Right lobe of liver (tissue), 6 donors: ENCODE measurements around the gene TEX19. TPM values are rescaled to one million over a fixed set of nuclear protein-coding genes. Genes with fewer than 3 reads are reported as not detected.

Source experiments
- ATAC-seq, 4 donors: fragments of 200-7000 bp; cut with Tn5 transposase; one replicate each; pipeline ENCODE4 v1.9.1; 2020; ENCODE audit warnings: mild to moderate bottlenecking in 4 of 4, moderate library complexity in 4 of 4
- DNase-seq, 3 donors: peaks; one replicate each; pipeline ENCODE4 v3.0.0-alpha.2; 2020
- H3K27ac ChIP-seq, 3 donors: fragments of 200-600 bp; one replicate each; pipeline ENCODE4 v1.8.0; 2022
- H3K27me3 ChIP-seq, 2 donors: fragments of 200-600 bp; one replicate each; pipeline ENCODE4 v1.8.0; 2022
- H3K36me3 ChIP-seq, 4 donors: fragments of 200-600 bp; sonication (generic) in 1 of 4; one replicate each; pipeline versions ENCODE4 v1.5.1 to v1.8.0; 2017 to 2022; ENCODE audit warnings: control low read depth in 1 of 4
- H3K4me1 ChIP-seq, 4 donors: fragments of 200-600 bp; sonication (generic) in 1 of 4; one replicate each; pipeline versions ENCODE4 v1.5.1 to v1.8.0; 2017 to 2022; ENCODE audit warnings: control low read depth in 1 of 4
- H3K4me3 ChIP-seq, 3 donors: fragments of 200-600 bp; one replicate each; pipeline ENCODE4 v1.8.0; 2022
- H3K9me3 ChIP-seq, 4 donors: fragments of 200-600 bp; sonication (generic) in 1 of 4; one replicate each; pipeline versions ENCODE4 v1.5.1 to v1.8.0; 2017 to 2022; ENCODE audit warnings: control low read depth in 1 of 4
- POLR2A ChIP-seq: fragments of 450-650 bp; IDR thresholded peaks from one replicate; pipeline ENCODE4 v1.6.1; 2017; ENCODE audit warnings: antibody characterized with exemption, mild to moderate bottlenecking
- WGBS: methylation state at CpG from one replicate; pipeline ENCODE4 v1.1.6; 2018; ENCODE audit warnings: low coverage, low lambda C conversion rate; ENCODE audit not compliant: insufficient coverage; ENCODE audit errors: missing lambda C conversion rate; 5-methylcytosine and 5-hydroxymethylcytosine counted together
- intact Hi-C, 2 donors: fragments of 100-400 bp; cut with DNase I; formaldehyde crosslinking; loops; one replicate each; pipeline versions ENCODE4 v1.11.2 to v1.14.1; 2022
- total RNA-seq, 6 experiments: library from RNA; depleted of rRNA in 2 of 6; stranded (reverse); fragments of >200 nt in 2 of 6; fragmentation: NEBNext Ultra II Directional in 3 of 6; extraction: Animal tissue kit (Norgen Biotek cat#: 25700) in 3 of 6; gene quantifications; one replicate each; pipeline versions ENCODE4 v1.1.0 to v1.2.4, GENCODE V29; 2016 to 2023
- TF ChIP-seq, protein P1 (sequence below), 4 donors: fragments of 200-600 bp in 3 of 4; fragments of 450-650 bp in 1 of 4; IDR thresholded peaks; one replicate each; pipeline versions ENCODE4 v1.5.1 to v1.8.0; 2016 to 2022; ENCODE audit warnings: antibody characterized with exemption in 4 of 4, mild to moderate bottlenecking in 2 of 4
- donor health status: DM: no; HTN: yes; CAD: no.
- donor health status: DM: no; HTN: no; CAD: no.
- donor health status: DM: no; HTN: no; CAD: no.
- donor health status: DM: no; HTN: yes; CAD: no.
- donor health status: DM: no; HTN: yes; CAD: no.

TEX19 gene
- total RNA-seq, 6 experiments from 2014 or later, result not detected

DNA sequence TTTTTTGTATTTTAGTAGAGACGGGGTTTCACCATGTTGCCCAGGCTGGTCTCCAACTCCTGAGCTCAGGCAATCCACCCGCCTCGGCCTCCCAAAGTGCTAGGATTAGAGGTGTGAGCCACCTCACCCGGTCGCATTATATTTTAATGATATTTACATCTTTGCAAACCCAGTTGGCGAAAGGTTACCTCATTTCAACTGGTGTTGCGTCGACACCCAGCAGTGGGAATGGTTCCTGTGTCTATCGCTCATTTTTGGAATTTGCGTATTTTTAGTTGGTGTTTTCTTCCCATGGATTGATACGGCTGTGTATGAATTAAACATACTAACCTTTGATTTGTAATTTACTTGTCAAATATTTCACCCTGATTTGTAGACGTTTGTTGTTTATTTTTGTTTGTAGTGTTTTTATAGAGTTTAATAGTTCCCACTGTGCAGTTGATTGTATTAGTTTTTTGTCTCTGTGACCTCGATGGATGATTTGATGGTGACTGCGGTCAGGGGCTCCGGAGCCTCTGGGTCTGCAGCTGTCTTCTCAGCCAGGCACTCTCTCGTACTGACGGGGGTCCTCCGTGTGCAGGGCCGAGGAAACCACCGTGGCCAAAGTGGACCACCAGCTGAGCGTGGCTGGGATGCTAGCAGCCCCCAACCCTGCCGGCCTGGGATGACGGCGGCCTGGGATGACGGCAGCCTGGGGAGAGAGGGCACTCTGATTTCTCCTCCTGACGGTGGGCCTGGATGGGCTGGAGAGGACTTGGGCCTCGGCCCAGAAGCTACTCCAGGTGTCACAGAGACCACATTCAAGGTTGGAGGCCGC is 45.6 kb upstream of the TEX19 start:
- Histone ChIP-seq H3K27me3 (no peaks in the 10 kb centered on the region), H3K4me1 (no peaks in the 10 kb centered on the region), H3K4me3 (no peak overlapping the region), H3K9me3 (no peaks in the 10 kb centered on the region), H3K27ac (no peak overlapping the region), H3K36me3 (no peaks in the 10 kb centered on the region)
- TF ChIP-seq, protein P1, sequence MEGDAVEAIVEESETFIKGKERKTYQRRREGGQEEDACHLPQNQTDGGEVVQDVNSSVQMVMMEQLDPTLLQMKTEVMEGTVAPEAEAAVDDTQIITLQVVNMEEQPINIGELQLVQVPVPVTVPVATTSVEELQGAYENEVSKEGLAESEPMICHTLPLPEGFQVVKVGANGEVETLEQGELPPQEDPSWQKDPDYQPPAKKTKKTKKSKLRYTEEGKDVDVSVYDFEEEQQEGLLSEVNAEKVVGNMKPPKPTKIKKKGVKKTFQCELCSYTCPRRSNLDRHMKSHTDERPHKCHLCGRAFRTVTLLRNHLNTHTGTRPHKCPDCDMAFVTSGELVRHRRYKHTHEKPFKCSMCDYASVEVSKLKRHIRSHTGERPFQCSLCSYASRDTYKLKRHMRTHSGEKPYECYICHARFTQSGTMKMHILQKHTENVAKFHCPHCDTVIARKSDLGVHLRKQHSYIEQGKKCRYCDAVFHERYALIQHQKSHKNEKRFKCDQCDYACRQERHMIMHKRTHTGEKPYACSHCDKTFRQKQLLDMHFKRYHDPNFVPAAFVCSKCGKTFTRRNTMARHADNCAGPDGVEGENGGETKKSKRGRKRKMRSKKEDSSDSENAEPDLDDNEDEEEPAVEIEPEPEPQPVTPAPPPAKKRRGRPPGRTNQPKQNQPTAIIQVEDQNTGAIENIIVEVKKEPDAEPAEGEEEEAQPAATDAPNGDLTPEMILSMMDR (IDR thresholded peaks at IDR 0.05), result no peak
- TF ChIP-seq POLR2A, result no peak
- DNase-seq (no peak), ATAC-seq (no peak)
- intact Hi-C loops, result no loop called here
- 84% methylated on average over 23 of the region's 28 CpGs for WGBS

DNA sequence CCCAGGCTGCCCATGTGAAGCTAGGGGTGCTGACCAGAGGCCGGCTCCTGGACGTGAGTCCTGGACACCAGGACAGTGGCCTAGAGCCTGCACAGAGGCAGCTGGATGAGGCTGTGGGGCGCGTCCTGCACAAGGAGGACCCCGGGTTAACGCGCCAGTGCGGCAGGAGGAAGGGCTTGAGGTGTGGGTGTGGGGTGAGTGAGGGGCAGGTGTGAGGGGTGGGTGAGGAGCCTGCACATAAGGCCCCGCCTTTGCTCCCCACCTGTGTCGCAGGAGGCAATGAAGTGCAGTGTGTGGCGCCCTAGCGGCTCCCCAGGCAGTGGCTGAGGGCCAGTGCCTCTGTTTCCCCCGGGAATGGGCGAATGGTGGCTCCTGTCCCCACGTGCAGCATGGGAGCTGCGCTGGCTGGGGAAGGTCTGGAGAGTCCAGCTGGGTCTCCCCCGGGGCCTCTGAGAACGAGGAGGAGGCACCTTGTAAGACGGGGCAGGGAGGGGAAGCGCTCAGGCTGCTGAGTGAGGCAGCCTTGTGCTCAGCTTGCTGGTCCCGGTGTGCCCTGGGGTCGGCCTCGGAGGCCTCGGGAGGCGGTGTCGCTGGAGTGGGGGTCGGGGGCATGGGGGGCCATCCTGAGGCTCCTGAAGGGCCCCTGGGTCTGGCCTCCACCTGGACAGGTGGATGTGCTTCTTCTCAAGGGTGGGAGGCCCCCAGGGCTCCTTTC is 44.9 kb upstream of the TEX19 start:
- 81% methylated on average over 6 of the region's 27 CpGs for WGBS
- H3K4me3 ChIP-seq, result no peak overlapping the region
- H3K4me1 ChIP-seq, result no peaks in the 10 kb centered on the region
- no peaks in the 10 kb centered on the region for H3K9me3 ChIP-seq
- H3K27me3 ChIP-seq, result no peaks in the 10 kb centered on the region
- TF ChIP-seq, protein P1 (IDR thresholded peaks at IDR 0.05), result no peak
- no peak for TF ChIP-seq POLR2A
- intact Hi-C loops, result no loop called here
- DNase-seq (peak in 1 of 3 donors; percentile 16), ATAC-seq (no peak)
- no peak overlapping the region for H3K27ac ChIP-seq
- no peaks in the 10 kb centered on the region for H3K36me3 ChIP-seq

DNA sequence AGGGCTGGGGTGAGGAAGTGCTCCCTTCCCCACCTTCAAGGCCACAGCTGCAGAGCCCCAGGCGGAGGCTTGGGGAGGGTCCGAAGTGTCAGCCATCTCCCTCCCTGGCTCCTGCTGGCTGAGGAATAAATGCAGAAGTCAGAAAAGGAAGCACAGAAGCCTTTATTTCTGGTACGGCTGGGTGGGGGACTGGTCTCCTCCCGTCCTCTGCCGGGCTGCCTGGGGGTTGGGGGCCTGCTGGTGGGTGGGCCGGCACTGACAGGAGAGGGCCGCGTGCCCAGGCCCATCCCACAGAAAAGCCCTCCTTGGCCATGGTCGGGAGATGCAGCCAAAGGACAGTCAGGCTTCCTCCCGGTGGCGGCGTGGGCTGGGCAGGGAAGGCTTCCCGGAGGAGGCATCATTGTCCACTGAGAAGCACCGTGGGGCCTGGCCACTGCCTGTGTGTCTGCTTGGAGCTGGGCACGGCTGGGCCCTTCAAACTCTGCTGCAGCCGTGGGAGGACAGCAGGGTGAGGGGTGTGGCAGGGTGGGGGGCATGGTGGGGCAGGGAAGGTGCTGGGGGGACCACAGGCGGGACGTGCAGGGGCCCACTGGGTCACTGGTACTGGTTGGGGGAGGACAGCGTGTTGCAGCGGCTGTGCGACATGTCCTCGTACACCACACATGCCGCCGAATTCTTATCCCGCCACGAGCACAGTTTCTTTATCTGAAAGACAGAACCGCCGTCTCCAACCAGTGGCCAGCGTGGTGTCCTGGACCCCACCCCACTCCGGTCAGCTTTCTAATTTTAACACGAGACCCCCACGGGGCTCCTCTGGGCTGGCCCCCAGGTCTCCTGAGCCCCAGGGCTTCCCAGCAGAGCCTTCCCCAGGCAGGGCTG is 44.1 kb upstream of the TEX19 start:
- H3K4me1 ChIP-seq, result no peaks in the 10 kb centered on the region
- no peak overlapping the region for H3K4me3 ChIP-seq
- DNase-seq (no peak), ATAC-seq (peak in 1 of 4 donors; percentile 19)
- no peak for TF ChIP-seq POLR2A
- TF ChIP-seq, protein P1 (IDR thresholded peaks at IDR 0.05), result no peak
- H3K27me3 ChIP-seq, result no peaks in the 10 kb centered on the region
- WGBS, result 40% methylated on average over 4 of the region's 32 CpGs
- no peaks in the 10 kb centered on the region for H3K9me3 ChIP-seq
- intact Hi-C loops, result loop anchor here in 1 of 2 donors (5.0 kb wide), 1 partner anchor 78 kb away; no protein-coding TSS in a partner anchor
- H3K36me3 ChIP-seq, result no peaks in the 10 kb centered on the region
- H3K27ac ChIP-seq, result no peak overlapping the region

GRCh38 chr17:82315703-82316358 is 43.2 kb upstream of the TEX19 start:
- intact Hi-C loops, result loop anchor here in 1 of 2 donors (5.0 kb wide), 1 partner anchor 79 kb away; no protein-coding TSS in a partner anchor
- Histone ChIP-seq H3K4me3 (no peak overlapping the region), H3K9me3 (no peaks in the 10 kb centered on the region), H3K36me3 (no peaks in the 10 kb centered on the region), H3K27me3 (no peaks in the 10 kb centered on the region), H3K27ac (no peak overlapping the region), H3K4me1 (no peaks in the 10 kb centered on the region)
- TF ChIP-seq, protein P1 (IDR thresholded peaks at IDR 0.05), result no peak
- TF ChIP-seq POLR2A, result no peak
- ATAC-seq, result peak; percentile 43 to 63 (median 56)
- DNase-seq, result no peak
- 8% methylated on average over 9 of the region's 36 CpGs for WGBS
